ENCODE results near the gene DNAH14.

- TF ChIP-seq JUN (IDR thresholded peaks at IDR 0.05; ENCODE audit: borderline replicate concordance, insufficient read depth, insufficient read length, low read depth) (no peak), POLR2A (IDR thresholded peaks at IDR 0.05; ENCODE audit: low read depth, low read length) (no peak)
Observed at GRCh38 chr1:224938652-224939051, 9.2 kb downstream of the DNAH14 start.

Measured in endothelial cell of umbilical vein (primary cell).